GM23338 (cell line): ENCODE data around the gene GOLT1B.

ENCODE experiments used
- CREB1 ChIP-seq: fragments of 250-450 bp; sonication (Bioruptor Pico); IDR thresholded peaks from 2 replicates; pipeline ENCODE4 v1.5.0; 2020; ENCODE audit warnings: low read depth, mild to moderate bottlenecking, moderate library complexity
- EZH2 ChIP-seq: fragments of 200-600 bp; sonication (generic); IDR thresholded peaks from one replicate; pipeline ENCODE4 v1.8.0; 2017; ENCODE audit warnings: antibody characterized with exemption, mild to moderate bottlenecking, low read depth; ENCODE audit not compliant: unreplicated experiment
- EZH2phosphoT487 ChIP-seq: fragments of 200-600 bp; sonication (generic); IDR thresholded peaks from one replicate; pipeline ENCODE4 v1.8.1; 2018; ENCODE audit warnings: antibody characterized with exemption; ENCODE audit not compliant: unreplicated experiment
- JUNB ChIP-seq: IDR thresholded peaks from one replicate; pipeline ENCODE4 v1.6.1; 2016; ENCODE audit warnings: antibody characterized with exemption; ENCODE audit not compliant: unreplicated experiment
- POLR2AphosphoS5 ChIP-seq: IDR thresholded peaks from 2 replicates; pipeline ENCODE4 v1.6.1; 2016; ENCODE audit warnings: antibody characterized with exemption, low read depth
- ZNF114 ChIP-seq: fragments of 250-450 bp; sonication (Bioruptor Pico); IDR thresholded peaks from 2 replicates; pipeline ENCODE4 v1.5.0; 2020; ENCODE audit warnings: mild to moderate bottlenecking, moderate library complexity
- ZNF462 ChIP-seq: fragments of 250-450 bp; sonication (Bioruptor Pico); IDR thresholded peaks from 2 replicates; pipeline ENCODE4 v1.5.0; 2020; ENCODE audit warnings: mild to moderate bottlenecking, moderate library complexity
- TF ChIP-seq, protein P1 (sequence below), 2 experiments: fragments of 200-600 bp in 1 of 2; sonication (generic) in 1 of 2; conservative IDR thresholded peaks; 2 replicates each; pipeline versions ENCODE4 v1.5.1 to v1.6.1; 2016 to 2017; ENCODE audit warnings: antibody characterized with exemption in 2 of 2, low read depth in 2 of 2, mild to moderate bottlenecking in 2 of 2, moderate library complexity in 1 of 2
- TF ChIP-seq, protein P2 (sequence below): IDR thresholded peaks from one replicate; pipeline ENCODE4 v1.6.1; 2018; ENCODE audit warnings: antibody characterized with exemption; ENCODE audit not compliant: unreplicated experiment
- TF ChIP-seq, protein P3 (sequence below): IDR thresholded peaks from 2 replicates; pipeline ENCODE4 v1.6.1; 2016; ENCODE audit warnings: antibody characterized with exemption

- TF ChIP-seq, protein P1, sequence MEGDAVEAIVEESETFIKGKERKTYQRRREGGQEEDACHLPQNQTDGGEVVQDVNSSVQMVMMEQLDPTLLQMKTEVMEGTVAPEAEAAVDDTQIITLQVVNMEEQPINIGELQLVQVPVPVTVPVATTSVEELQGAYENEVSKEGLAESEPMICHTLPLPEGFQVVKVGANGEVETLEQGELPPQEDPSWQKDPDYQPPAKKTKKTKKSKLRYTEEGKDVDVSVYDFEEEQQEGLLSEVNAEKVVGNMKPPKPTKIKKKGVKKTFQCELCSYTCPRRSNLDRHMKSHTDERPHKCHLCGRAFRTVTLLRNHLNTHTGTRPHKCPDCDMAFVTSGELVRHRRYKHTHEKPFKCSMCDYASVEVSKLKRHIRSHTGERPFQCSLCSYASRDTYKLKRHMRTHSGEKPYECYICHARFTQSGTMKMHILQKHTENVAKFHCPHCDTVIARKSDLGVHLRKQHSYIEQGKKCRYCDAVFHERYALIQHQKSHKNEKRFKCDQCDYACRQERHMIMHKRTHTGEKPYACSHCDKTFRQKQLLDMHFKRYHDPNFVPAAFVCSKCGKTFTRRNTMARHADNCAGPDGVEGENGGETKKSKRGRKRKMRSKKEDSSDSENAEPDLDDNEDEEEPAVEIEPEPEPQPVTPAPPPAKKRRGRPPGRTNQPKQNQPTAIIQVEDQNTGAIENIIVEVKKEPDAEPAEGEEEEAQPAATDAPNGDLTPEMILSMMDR (conservative IDR thresholded peaks at IDR 0.05; ENCODE audit: low read depth in 2 of 2), result no peak
- TF ChIP-seq EZH2phosphoT487, result no peak
- TF ChIP-seq EZH2, result no peak
- TF ChIP-seq, protein P2, sequence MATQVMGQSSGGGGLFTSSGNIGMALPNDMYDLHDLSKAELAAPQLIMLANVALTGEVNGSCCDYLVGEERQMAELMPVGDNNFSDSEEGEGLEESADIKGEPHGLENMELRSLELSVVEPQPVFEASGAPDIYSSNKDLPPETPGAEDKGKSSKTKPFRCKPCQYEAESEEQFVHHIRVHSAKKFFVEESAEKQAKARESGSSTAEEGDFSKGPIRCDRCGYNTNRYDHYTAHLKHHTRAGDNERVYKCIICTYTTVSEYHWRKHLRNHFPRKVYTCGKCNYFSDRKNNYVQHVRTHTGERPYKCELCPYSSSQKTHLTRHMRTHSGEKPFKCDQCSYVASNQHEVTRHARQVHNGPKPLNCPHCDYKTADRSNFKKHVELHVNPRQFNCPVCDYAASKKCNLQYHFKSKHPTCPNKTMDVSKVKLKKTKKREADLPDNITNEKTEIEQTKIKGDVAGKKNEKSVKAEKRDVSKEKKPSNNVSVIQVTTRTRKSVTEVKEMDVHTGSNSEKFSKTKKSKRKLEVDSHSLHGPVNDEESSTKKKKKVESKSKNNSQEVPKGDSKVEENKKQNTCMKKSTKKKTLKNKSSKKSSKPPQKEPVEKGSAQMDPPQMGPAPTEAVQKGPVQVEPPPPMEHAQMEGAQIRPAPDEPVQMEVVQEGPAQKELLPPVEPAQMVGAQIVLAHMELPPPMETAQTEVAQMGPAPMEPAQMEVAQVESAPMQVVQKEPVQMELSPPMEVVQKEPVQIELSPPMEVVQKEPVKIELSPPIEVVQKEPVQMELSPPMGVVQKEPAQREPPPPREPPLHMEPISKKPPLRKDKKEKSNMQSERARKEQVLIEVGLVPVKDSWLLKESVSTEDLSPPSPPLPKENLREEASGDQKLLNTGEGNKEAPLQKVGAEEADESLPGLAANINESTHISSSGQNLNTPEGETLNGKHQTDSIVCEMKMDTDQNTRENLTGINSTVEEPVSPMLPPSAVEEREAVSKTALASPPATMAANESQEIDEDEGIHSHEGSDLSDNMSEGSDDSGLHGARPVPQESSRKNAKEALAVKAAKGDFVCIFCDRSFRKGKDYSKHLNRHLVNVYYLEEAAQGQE, result no peak
- TF ChIP-seq JUNB, result no peak
- no peak for TF ChIP-seq POLR2AphosphoS5
- TF ChIP-seq CREB1 (CRISPR knock-in tag), result no peak
- TF ChIP-seq, protein P3, sequence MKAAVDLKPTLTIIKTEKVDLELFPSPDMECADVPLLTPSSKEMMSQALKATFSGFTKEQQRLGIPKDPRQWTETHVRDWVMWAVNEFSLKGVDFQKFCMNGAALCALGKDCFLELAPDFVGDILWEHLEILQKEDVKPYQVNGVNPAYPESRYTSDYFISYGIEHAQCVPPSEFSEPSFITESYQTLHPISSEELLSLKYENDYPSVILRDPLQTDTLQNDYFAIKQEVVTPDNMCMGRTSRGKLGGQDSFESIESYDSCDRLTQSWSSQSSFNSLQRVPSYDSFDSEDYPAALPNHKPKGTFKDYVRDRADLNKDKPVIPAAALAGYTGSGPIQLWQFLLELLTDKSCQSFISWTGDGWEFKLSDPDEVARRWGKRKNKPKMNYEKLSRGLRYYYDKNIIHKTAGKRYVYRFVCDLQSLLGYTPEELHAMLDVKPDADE, result no peak
- TF ChIP-seq ZNF462 (CRISPR knock-in tag), result no peak
- no peak for TF ChIP-seq ZNF114
These were observed 16.9 kb downstream of the GOLT1B start for GRCh38 chr12:21518451-21518850.
